Lower lobe of right lung (tissue), 2 donors: ENCODE results near the gene HIPK2. TPM values are rescaled to one million over a fixed set of nuclear protein-coding genes. Genes with fewer than 3 reads are reported as not detected.
A peak's percentile ranks its signal among the peaks of the same experiment; 100 is the strongest.

Source experiments
- ATAC-seq, 2 donors: fragments of 200-7000 bp; cut with Tn5 transposase; one replicate each; pipeline ENCODE4 v1.9.1; 2020 to 2022; ENCODE audit warnings: mild to moderate bottlenecking in 2 of 2, moderate library complexity in 2 of 2
- DNase-seq: peaks from one replicate; pipeline ENCODE4 v3.0.0-alpha.2; 2020
- H3K27ac ChIP-seq: fragments of 200-600 bp; one replicate; pipeline ENCODE4 v1.8.0; 2022
- H3K27me3 ChIP-seq: fragments of 200-600 bp; one replicate; pipeline ENCODE4 v1.8.0; 2022; ENCODE audit warnings: low read depth
- H3K36me3 ChIP-seq: fragments of 200-600 bp; one replicate; pipeline ENCODE4 v1.8.0; 2022; ENCODE audit warnings: mild to moderate bottlenecking
- H3K4me1 ChIP-seq: fragments of 200-600 bp; one replicate; pipeline ENCODE4 v1.8.0; 2022
- H3K4me3 ChIP-seq: fragments of 200-600 bp; one replicate; pipeline ENCODE4 v1.8.0; 2022; ENCODE audit warnings: mild to moderate bottlenecking
- H3K9me3 ChIP-seq: fragments of 200-600 bp; one replicate; pipeline ENCODE4 v1.8.0; 2022
- CTCF ChIP-seq: fragments of 200-600 bp; IDR thresholded peaks from one replicate; pipeline ENCODE4 v1.8.0; 2022; ENCODE audit warnings: antibody characterized with exemption, mild to moderate bottlenecking
- intact Hi-C: fragments of 100-400 bp; cut with DNase I; formaldehyde crosslinking; loops from one replicate; pipeline ENCODE4 v1.11.0; 2022
- total RNA-seq: library from RNA; stranded (reverse); fragmentation: NEBNext Ultra II Directional; extraction: Animal tissue kit (Norgen Biotek cat#: 25700); gene quantifications from one replicate; pipeline ENCODE4 v1.2.1, GENCODE V29; 2021
- donor health status: DM: no; HTN: yes; CAD: no; lungs with severe emphysema.

The HIPK2 gene
- total RNA-seq, 1 donor from 2014 or later = 81.0 TPM

- no peak for ATAC-seq
- H3K4me1 ChIP-seq = peaks cover 84% of the 10 kb centered on the region
- intact Hi-C loops = loop anchor here (10.0 kb wide), 1 partner anchor 235 kb away; no protein-coding TSS in a partner anchor
These were observed 8.0 kb downstream of the HIPK2 start for GRCh38 chr7:139769761-139770160.

GRCh38 chr7:139769066-139769465 is 8.7 kb downstream of the HIPK2 start:
- no peak for DNase-seq
- ATAC-seq = no peak
- Histone ChIP-seq H3K4me1 (peaks cover 78% of the 10 kb centered on the region), H3K4me3 (no peak overlapping the region), H3K27ac (no peak overlapping the region), H3K27me3 (no peaks in the 10 kb centered on the region), H3K36me3 (peaks cover 7% of the 10 kb centered on the region), H3K9me3 (no peaks in the 10 kb centered on the region)
- no peak for TF ChIP-seq CTCF
- intact Hi-C loops = no loop called here

More at GRCh38 chr7:139769761-139770160, 8.0 kb downstream of the HIPK2 start:
- Histone ChIP-seq H3K9me3 (no peaks in the 10 kb centered on the region), H3K27me3 (no peaks in the 10 kb centered on the region), H3K27ac (no peak overlapping the region), H3K4me3 (no peak overlapping the region), H3K36me3 (peaks cover 7% of the 10 kb centered on the region)
- TF ChIP-seq CTCF = no peak
- no peak for DNase-seq

GRCh38 chr7:139768249-139768824 is 9.5 kb downstream of the HIPK2 start:
- no peak for ATAC-seq
- no peak for TF ChIP-seq CTCF
- peak overlapping the region; percentile 39 for H3K27ac ChIP-seq

GRCh38 chr7:139767561-139767982 is 10.2 kb downstream of the HIPK2 start:
- Histone ChIP-seq H3K9me3 (no peaks in the 10 kb centered on the region), H3K27ac (peak overlapping the region; percentile 39), H3K4me3 (no peak overlapping the region), H3K27me3 (no peaks in the 10 kb centered on the region), H3K4me1 (peaks cover 76% of the 10 kb centered on the region), H3K36me3 (peaks cover 7% of the 10 kb centered on the region)
- intact Hi-C loops = no loop called here
- no peak for TF ChIP-seq CTCF
- DNase-seq (no peak), ATAC-seq (peak; percentile 19 to 23)

More at GRCh38 chr7:139768249-139768824, 9.5 kb downstream of the HIPK2 start:
- intact Hi-C loops = no loop called here
- Histone ChIP-seq H3K9me3 (no peaks in the 10 kb centered on the region), H3K27me3 (no peaks in the 10 kb centered on the region), H3K4me3 (no peak overlapping the region), H3K36me3 (peaks cover 7% of the 10 kb centered on the region), H3K4me1 (peaks cover 76% of the 10 kb centered on the region)
- DNase-seq = no peak

GRCh38 chr7:139765143-139765542 is 12.7 kb downstream of the HIPK2 start:
- intact Hi-C loops = no loop called here
- Histone ChIP-seq H3K36me3 (peaks cover 4% of the 10 kb centered on the region), H3K4me3 (no peak overlapping the region), H3K4me1 (peaks cover 67% of the 10 kb centered on the region), H3K9me3 (no peaks in the 10 kb centered on the region), H3K27me3 (no peaks in the 10 kb centered on the region), H3K27ac (no peak overlapping the region)
- no peak for TF ChIP-seq CTCF
- no peak for DNase-seq
- ATAC-seq = no peak
